H9 (cell line): Measurements from ENCODE around the gene TRIM44. TPM values are rescaled to one million over a fixed set of nuclear protein-coding genes. Genes with fewer than 3 reads are reported as not detected.

Experiments used
- DNase-seq: peaks from one replicate; pipeline ENCODE4 v3.0.0-alpha.2; 2017
- H2AFZ ChIP-seq: one replicate; pipeline ENCODE4 v1.6.1; 2013; ENCODE audit warnings: mild to moderate bottlenecking, low read length, control low read depth, moderate library complexity
- H2AK5ac ChIP-seq: 2 replicates; pipeline ENCODE4 v1.6.1; 2013; ENCODE audit warnings: low read length, control low read depth, mixed read lengths; ENCODE audit not compliant: insufficient read length
- H2BK120ac ChIP-seq: one replicate; pipeline ENCODE4 v1.6.1; 2013; ENCODE audit warnings: low read depth, mild to moderate bottlenecking, low read length, control low read depth, inconsistent platforms; ENCODE audit not compliant: poor library complexity, severe bottlenecking
- H2BK12ac ChIP-seq: 2 replicates; pipeline ENCODE4 v1.6.1; 2013; ENCODE audit warnings: low read length, control low read depth, mixed read lengths, low read depth; ENCODE audit not compliant: insufficient read length
- H2BK15ac ChIP-seq: 2 replicates; pipeline ENCODE4 v1.6.1; 2013; ENCODE audit warnings: low read depth, low read length, control low read depth
- H2BK20ac ChIP-seq: one replicate; pipeline ENCODE4 v1.6.1; 2013; ENCODE audit warnings: low read depth, mild to moderate bottlenecking, low read length, control low read depth, inconsistent platforms; ENCODE audit not compliant: poor library complexity, severe bottlenecking
- H2BK5ac ChIP-seq: 2 replicates; pipeline ENCODE4 v1.6.1; 2013; ENCODE audit warnings: low read length, control low read depth, mixed read lengths; ENCODE audit not compliant: insufficient read length
- H3K14ac ChIP-seq: 2 replicates; pipeline ENCODE4 v1.6.1; 2013; ENCODE audit warnings: low read length, control low read depth; ENCODE audit not compliant: insufficient read depth
- H3K18ac ChIP-seq: 2 replicates; pipeline ENCODE4 v1.6.1; 2013; ENCODE audit warnings: low read depth, mild to moderate bottlenecking, mixed read lengths, low read length, control low read depth; ENCODE audit not compliant: insufficient read length
- H3K23ac ChIP-seq: 2 replicates; pipeline ENCODE4 v1.6.1; 2013; ENCODE audit warnings: low read length, control low read depth, mixed read lengths, low read depth; ENCODE audit not compliant: insufficient read length
- H3K23me2 ChIP-seq: 2 replicates; pipeline ENCODE4 v1.6.1; 2013; ENCODE audit warnings: low read depth, mild to moderate bottlenecking, mixed read lengths, low read length, control low read depth; ENCODE audit not compliant: insufficient read length, poor library complexity, severe bottlenecking
- H3K27ac ChIP-seq: 2 replicates; pipeline ENCODE4 v1.5.1; 2013; ENCODE audit warnings: low read length, control low read depth, mixed read lengths, low read depth; ENCODE audit not compliant: insufficient read length
- H3K27me3 ChIP-seq: 2 replicates; pipeline ENCODE4 v1.6.1; 2013; ENCODE audit warnings: low read length, control low read depth, inconsistent platforms; ENCODE audit not compliant: insufficient read depth
- H3K4ac ChIP-seq: 2 replicates; pipeline ENCODE4 v1.6.1; 2013; ENCODE audit warnings: low read depth, mild to moderate bottlenecking, control low read depth, inconsistent platforms, low read length, moderate library complexity
- H3K4me1 ChIP-seq: 2 replicates; pipeline ENCODE4 v1.6.1; 2013; ENCODE audit warnings: low read length, control low read depth, inconsistent platforms; ENCODE audit not compliant: insufficient read depth
- H3K4me2 ChIP-seq: 2 replicates; pipeline ENCODE4 v1.6.1; 2013; ENCODE audit warnings: low read length, control low read depth, mixed read lengths; ENCODE audit not compliant: insufficient read length, insufficient read depth
- H3K56ac ChIP-seq: 2 replicates; pipeline ENCODE4 v1.6.1; 2013; ENCODE audit warnings: low read depth, mild to moderate bottlenecking, mixed read lengths, low read length, control low read depth; ENCODE audit not compliant: insufficient read length
- H3K79me1 ChIP-seq: 2 replicates; pipeline ENCODE4 v1.6.1; 2013; ENCODE audit warnings: low read depth, mild to moderate bottlenecking, moderate library complexity, low read length, control low read depth, inconsistent platforms; ENCODE audit not compliant: insufficient read depth, poor library complexity, severe bottlenecking
- H3K79me2 ChIP-seq: 2 replicates; pipeline ENCODE4 v1.6.1; 2013; ENCODE audit warnings: low read length, control low read depth, inconsistent platforms; ENCODE audit not compliant: insufficient read depth
- H3K9ac ChIP-seq: 2 replicates; pipeline ENCODE4 v1.6.1; 2013; ENCODE audit warnings: low read length, control low read depth, mixed read lengths; ENCODE audit not compliant: insufficient read length; ENCODE audit errors: extremely low read depth
- H3K9me3 ChIP-seq: one replicate; pipeline ENCODE4 v1.6.1; 2013; ENCODE audit warnings: low read depth, low read length, inconsistent platforms; ENCODE audit not compliant: control insufficient read depth
- H3T11ph ChIP-seq: one replicate; pipeline ENCODE4 v1.6.1; 2013; ENCODE audit warnings: mild to moderate bottlenecking, low read length, control low read depth, inconsistent platforms
- H4K20me1 ChIP-seq: one replicate; pipeline ENCODE4 v1.6.1; 2013; ENCODE audit not compliant: control insufficient read depth, insufficient read length, insufficient read depth
- H4K5ac ChIP-seq: 2 replicates; pipeline ENCODE4 v1.6.1; 2013; ENCODE audit warnings: low read depth, mild to moderate bottlenecking, mixed read lengths, low read length, control low read depth; ENCODE audit not compliant: insufficient read length
- H4K8ac ChIP-seq: replicated peaks from 2 replicates; pipeline ENCODE4 v1.6.1; 2013; ENCODE audit warnings: low read length, control low read depth, mixed read lengths, low read depth; ENCODE audit not compliant: insufficient read length
- H4K91ac ChIP-seq: 2 replicates; pipeline ENCODE4 v1.6.1; 2013; ENCODE audit warnings: low read depth, mild to moderate bottlenecking, moderate library complexity, mixed read lengths, low read length, control low read depth; ENCODE audit not compliant: insufficient read length
- H3K27ac Mint-ChIP-seq, 3 experiments: 2 replicates in 2 of 3; 3 replicates in 1 of 3; pipeline ENCODE4 v1.8.0; 2020 to 2021; ENCODE audit warnings: mixed read lengths in 3 of 3, mild to moderate bottlenecking in 1 of 3, moderate library complexity in 1 of 3
- H3K27me3 Mint-ChIP-seq: 2 replicates; pipeline ENCODE4 v1.8.0; 2021; ENCODE audit warnings: low read depth, mild to moderate bottlenecking, moderate library complexity, mixed read lengths
- H3K36me3 Mint-ChIP-seq, 3 experiments: 2 replicates in 2 of 3; 3 replicates in 1 of 3; pipeline ENCODE4 v1.8.0; 2020 to 2021; ENCODE audit warnings: low read depth in 3 of 3, mixed read lengths in 3 of 3; ENCODE audit not compliant: insufficient read depth in 1 of 3
- H3K4me1 Mint-ChIP-seq, 2 experiments: 2 replicates each; pipeline ENCODE4 v1.8.0; 2020; ENCODE audit warnings: mixed read lengths in 2 of 2
- H3K4me3 Mint-ChIP-seq, 2 experiments: 2 replicates in 1 of 2; 3 replicates in 1 of 2; pipeline ENCODE4 v1.8.0; 2020 to 2021; ENCODE audit warnings: mild to moderate bottlenecking in 2 of 2, mixed read lengths in 2 of 2, moderate library complexity in 1 of 2
- H3K9me3 Mint-ChIP-seq, 2 experiments: 2 replicates in 1 of 2; 3 replicates in 1 of 2; pipeline ENCODE4 v1.8.0; 2020; ENCODE audit warnings: mild to moderate bottlenecking in 2 of 2, mixed read lengths in 2 of 2, moderate library complexity in 1 of 2
- CTCF ChIP-seq: fragments of 200-600 bp; sonication (generic); conservative IDR thresholded peaks from 3 replicates; pipeline ENCODE4 v1.8.0; 2021; ENCODE audit warnings: antibody characterized with exemption, mild to moderate bottlenecking
- WGBS: extraction: QIAGEN DNeasy Blood & Tissue Kit; methylation state at CpG from one replicate; pipeline ENCODE4 v1.1.7; 2013; ENCODE audit warnings: missing lambda C conversion rate, low lambda C conversion rate, mixed read lengths; ENCODE audit not compliant: insufficient read length; ENCODE audit errors: extremely low coverage; 5-methylcytosine and 5-hydroxymethylcytosine counted together
- total RNA-seq: library from RNA; stranded (reverse); gene quantifications from 2 replicates; pipeline ENCODE4 v1.2.1, GENCODE V29; 2021

Gene TRIM44
- total RNA-seq, 1 experiment from 2014 or later = 37.7 TPM

GRCh38 chr11:35623621-35624168 is 38.9 kb upstream of the TRIM44 start:
- H4K5ac ChIP-seq = no peak overlapping the region
- WGBS = no CpG with 5 or more reads among the region's 8 CpGs
- peaks cover 12% of the 10 kb centered on the region for H3K23me2 ChIP-seq
- Mint-ChIP-seq H3K4me1 (peaks cover 18 to 21% of the 10 kb centered on the region in 2 experiments), H3K9me3 (peaks cover 0 to 2% of the 10 kb centered on the region in 2 experiments; a peak in 2 of 5 replicates), H3K27ac (0 out of 7 replicates have a peak overlapping the region, but pooled peaks of 1 of the 3 experiments have one; percentile 40), H3K36me3 (peaks cover 0 to 2% (median 2%) of the 10 kb centered on the region in 3 experiments; a peak in 3 of 7 replicates), H3K27me3 (peaks cover 26% of the 10 kb centered on the region), H3K4me3 (no peak overlapping the region)
- H3K14ac ChIP-seq = no peak overlapping the region
- H3T11ph ChIP-seq = no peak overlapping the region
- H3K56ac ChIP-seq = no peak overlapping the region
- no peak overlapping the region for H2BK120ac ChIP-seq
- no peak overlapping the region for H3K27ac ChIP-seq
- H4K20me1 ChIP-seq = no peaks in the 10 kb centered on the region
- no peak overlapping the region for H2AFZ ChIP-seq
- H3K4ac ChIP-seq = no peak overlapping the region
- DNase-seq = no peak
- no peak overlapping the region for H2BK5ac ChIP-seq
- H2BK15ac ChIP-seq = no peak overlapping the region
- H3K79me1 ChIP-seq = no peaks in the 10 kb centered on the region
- H3K23ac ChIP-seq = no peak overlapping the region
- no peaks in the 10 kb centered on the region for H3K79me2 ChIP-seq
- no peak overlapping the region for H2BK12ac ChIP-seq
- H2AK5ac ChIP-seq = no peak overlapping the region
- H4K8ac ChIP-seq = no peak overlapping the region
- H3K4me2 ChIP-seq = no peak overlapping the region
- H3K9me3 ChIP-seq = no peaks in the 10 kb centered on the region
- peaks cover 2% of the 10 kb centered on the region; the same call in 1 of the 2 replicates for H3K27me3 ChIP-seq
- no peak overlapping the region for H3K18ac ChIP-seq
- no peak for TF ChIP-seq CTCF
- peaks cover 4% of the 10 kb centered on the region for H3K4me1 ChIP-seq
- no peak overlapping the region for H4K91ac ChIP-seq
- no peak overlapping the region for H2BK20ac ChIP-seq
- H3K9ac ChIP-seq = no peak overlapping the region
